ENCODE measurements around the gene CAMK2N1. TPM values are rescaled to one million over a fixed set of nuclear protein-coding genes. Genes with fewer than 3 reads are reported as not detected.

CAMK2N1 gene
- total and polyA plus RNA-seq, 2 of the 13 experiments (the other 11 are each of a cell fraction or from before 2014, with no cell fraction given), result 38.0 to 38.6 TPM

GRCh38 chr1:20484519-20485462 lies 1.2 kb downstream of the CAMK2N1 start (continued):
- TF ChIP-seq LCORL (IDR thresholded peaks at IDR 0.05) (no peak), LCORL (CRISPR knock-in tag; IDR thresholded peaks at IDR 0.05) (0 out of 2 replicates have a peak, but pooled peaks have one; percentile 12), TAF15 (IDR thresholded peaks at IDR 0.05; ENCODE audit: low read depth, low read length, poor library complexity, severe bottlenecking) (peak; percentile 29), POLR2G (IDR thresholded peaks at IDR 0.05; ENCODE audit: low read depth, low read length) (peak; percentile 46; the same call in 1 of the 2 replicates), PHF21A (CRISPR knock-in tag; IDR thresholded peaks at IDR 0.05) (no peak), ZNF713 (CRISPR knock-in tag; IDR thresholded peaks at IDR 0.05) (no peak), NPAS2 (CRISPR knock-in tag; IDR thresholded peaks at IDR 0.05; ENCODE audit: borderline replicate concordance) (no peak), HNRNPK (IDR thresholded peaks at IDR 0.05; ENCODE audit: low read depth, low read length, poor library complexity, severe bottlenecking) (peak; percentile 22), GRHL1 (CRISPR knock-in tag; conservative IDR thresholded peaks at IDR 0.05) (no peak), PCBP2 (optimal IDR thresholded peaks at IDR 0.05; ENCODE audit: low read depth, low read length, poor library complexity, severe bottlenecking) (no peak), ZNF574 (CRISPR knock-in tag; IDR thresholded peaks at IDR 0.05) (peak; percentile 13; the same call in 1 of the 2 replicates), SALL1 (CRISPR knock-in tag; IDR thresholded peaks at IDR 0.05) (no peak), ZFP82 (CRISPR knock-in tag; IDR thresholded peaks at IDR 0.05; ENCODE audit: borderline replicate concordance) (0 out of 2 replicates have a peak, but pooled peaks have one; percentile 15), HNRNPL (IDR thresholded peaks at IDR 0.05; ENCODE audit: low read depth, low read length) (0 out of 2 replicates have a peak, but pooled peaks have one; percentile 35), MTA3 (CRISPR knock-in tag; IDR thresholded peaks at IDR 0.05) (no peak), ZC3H13 (CRISPR knock-in tag; IDR thresholded peaks at IDR 0.05) (peak; percentile 29; the same call in 1 of the 2 replicates), TEAD3 (CRISPR knock-in tag; optimal IDR thresholded peaks at IDR 0.05; ENCODE audit: borderline replicate concordance) (no peak), RBFOX2 (IDR thresholded peaks at IDR 0.05; ENCODE audit: low read depth, low read length) (peak; percentile 96), HNRNPLL (IDR thresholded peaks at IDR 0.05; ENCODE audit: low read depth, low read length, poor library complexity, severe bottlenecking) (peak; percentile 80), PCBP1 (IDR thresholded peaks at IDR 0.05; ENCODE audit: borderline replicate concordance, low read depth, low read length) (0 out of 2 replicates have a peak, but pooled peaks have one; percentile 54), NR2F2 (IDR thresholded peaks at IDR 0.05; ENCODE audit: borderline replicate concordance, low read depth) (no peak)
- TF ChIP-seq, protein P1, sequence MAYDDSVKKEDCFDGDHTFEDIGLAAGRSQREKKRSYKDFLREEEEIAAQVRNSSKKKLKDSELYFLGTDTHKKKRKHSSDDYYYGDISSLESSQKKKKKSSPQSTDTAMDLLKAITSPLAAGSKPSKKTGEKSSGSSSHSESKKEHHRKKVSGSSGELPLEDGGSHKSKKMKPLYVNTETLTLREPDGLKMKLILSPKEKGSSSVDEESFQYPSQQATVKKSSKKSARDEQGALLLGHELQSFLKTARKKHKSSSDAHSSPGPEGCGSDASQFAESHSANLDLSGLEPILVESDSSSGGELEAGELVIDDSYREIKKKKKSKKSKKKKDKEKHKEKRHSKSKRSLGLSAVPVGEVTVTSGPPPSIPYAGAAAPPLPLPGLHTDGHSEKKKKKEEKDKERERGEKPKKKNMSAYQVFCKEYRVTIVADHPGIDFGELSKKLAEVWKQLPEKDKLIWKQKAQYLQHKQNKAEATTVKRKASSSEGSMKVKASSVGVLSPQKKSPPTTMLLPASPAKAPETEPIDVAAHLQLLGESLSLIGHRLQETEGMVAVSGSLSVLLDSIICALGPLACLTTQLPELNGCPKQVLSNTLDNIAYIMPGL (CRISPR knock-in tag; IDR thresholded peaks at IDR 0.05; ENCODE audit: borderline replicate concordance in 1 of 2, low read depth in 1 of 2), result no peak
